Thoracic aorta endothelial cell (primary cell): ENCODE data around the gene AGTR1. TPM values are rescaled to one million over a fixed set of nuclear protein-coding genes. Genes with fewer than 3 reads are reported as not detected.

Experiments used
- small RNA-seq: library from RNA; depleted of rRNA; stranded (forward); fragments of <200 nt; gene quantifications from one replicate; pipeline ENCODE3, GENCODE V24; 2012
- total RNA-seq: library from RNA; depleted of rRNA; stranded (reverse); fragments of >200 nt; gene quantifications from 2 replicates; pipeline ENCODE4 v1.2.3, GENCODE V29; 2012

Gene AGTR1
- total RNA-seq = not detected in 2 replicates

GRCh38 chr3:148697306-148698189, at the start of gene AGTR1:
TSS of gene AGTR1 (plus strand) at chr3:148697903. CDS start at chr3:148741036, 43,133 bp downstream.

Small RNA genes within 50 kb of the gene (small RNA-seq; reads per million reads assigned to genes)
- gene RPL38P1 = not detected

Other genes starting within 250 kb of the AGTR1 start
- gene CPB1, start 129.9 kb downstream of the AGTR1 start, total RNA-seq = not detected in 2 replicates
- gene CPA3, start 167.4 kb downstream of the AGTR1 start, total RNA-seq = 13.7 and 16.1 TPM in 2 replicates